Mucosa of gallbladder (tissue), 1 donor: ENCODE measurements around the gene KCNJ16. TPM values are rescaled to one million over a fixed set of nuclear protein-coding genes. Genes with fewer than 3 reads are reported as not detected.
"Not testable (repeated sequence)": the region's sequence is repeated elsewhere in the genome, so short reads cannot be mapped to it uniquely, and the experiment has no call there.

Source experiments
- DNase-seq: peaks from one replicate; pipeline ENCODE4 v3.0.0-alpha.2; 2020; ENCODE audit warnings: low spot score
- total RNA-seq: library from RNA; stranded (reverse); gene quantifications from one replicate; pipeline ENCODE4 v1.2.1, GENCODE V29; 2021
- donor health status: DM: no; HTN: no; CAD: no.

The KCNJ16 gene
- total RNA-seq, result 93.9 TPM

DNA sequence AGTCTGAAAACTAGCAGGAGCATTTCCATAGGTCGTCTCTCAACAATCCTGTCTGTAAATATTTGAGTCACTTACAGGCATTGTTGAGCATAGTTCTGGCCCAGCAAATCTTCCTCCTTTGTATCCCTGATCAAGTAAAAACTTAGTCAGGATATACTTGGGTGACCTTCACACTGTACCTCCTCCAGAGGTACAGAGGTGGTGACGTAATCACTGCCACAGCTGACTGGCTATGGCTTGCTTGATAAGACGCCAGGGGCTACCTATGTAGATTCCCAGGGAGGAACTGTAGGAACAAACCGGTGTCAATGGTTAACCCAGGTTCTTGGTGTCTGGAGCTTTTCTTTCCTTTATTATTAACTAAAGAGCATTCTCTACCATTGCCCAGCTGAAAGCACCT is at the start of gene KCNJ16:
Gene KCNJ16 (plus strand): TSS at position 270 of the 400 bp plus-strand sequence. CDS start 56,863 bp downstream, outside the sequence.
- peak; percentile 92 for DNase-seq

DNA sequence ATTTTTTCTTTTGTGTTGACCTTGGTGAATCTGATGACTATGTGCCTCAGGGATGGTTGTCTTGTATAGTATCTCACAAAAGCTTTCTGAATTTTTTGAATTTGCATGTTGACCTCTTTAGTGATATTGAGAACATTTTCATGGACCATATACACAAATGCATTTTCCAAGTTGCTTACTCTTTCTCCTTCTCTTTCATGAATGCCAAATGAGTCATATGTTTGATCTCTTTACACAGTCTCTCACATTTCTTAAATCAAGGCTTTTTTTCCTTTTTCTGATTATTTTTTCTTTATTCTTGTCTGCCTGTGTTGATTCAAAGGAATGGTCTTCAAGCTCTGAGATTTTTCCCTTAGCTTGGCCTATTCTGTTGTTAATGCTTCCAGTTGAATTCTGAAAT is 46.6 kb upstream of the KCNJ16 start:
- DNase-seq, result no peak

DNA sequence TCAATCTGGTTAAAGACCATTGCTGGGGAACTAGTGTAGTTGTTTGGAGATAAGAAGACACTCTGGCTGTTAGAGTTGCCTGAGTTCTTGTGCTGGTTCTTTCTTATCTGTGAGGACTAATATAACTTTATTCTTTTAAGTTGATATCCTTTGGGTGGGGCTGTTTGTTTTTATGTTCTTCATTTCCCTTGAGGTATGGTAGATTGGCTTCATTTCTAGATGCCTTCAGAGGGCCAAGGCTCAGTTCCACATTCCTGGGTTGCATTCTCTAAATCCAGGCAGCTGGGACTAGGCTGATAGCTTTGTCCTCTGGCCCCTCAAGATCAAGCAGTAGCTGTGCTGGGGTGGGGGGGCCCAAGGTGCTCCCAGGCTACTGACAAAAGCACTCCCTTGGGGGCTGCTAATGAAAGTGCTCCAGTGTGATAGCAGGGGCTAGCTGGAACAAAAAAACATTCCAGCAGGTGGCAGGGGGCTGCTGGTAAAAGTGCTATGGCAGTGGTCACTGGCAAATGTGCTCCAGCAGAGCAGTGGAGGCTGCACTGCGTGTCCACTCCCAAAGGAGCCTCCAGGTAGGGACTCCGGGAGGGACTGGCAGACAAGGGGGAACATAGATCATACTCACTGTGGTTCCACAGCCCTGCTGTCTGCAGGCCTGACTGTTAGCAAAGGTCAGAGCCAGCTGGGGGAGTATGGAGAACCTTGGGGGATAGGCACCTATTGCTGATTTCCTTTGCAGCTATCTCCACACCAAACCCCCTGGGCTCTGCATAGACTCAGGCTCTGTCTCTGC is 45.9 kb upstream of the KCNJ16 start:
- no peak for DNase-seq

DNA sequence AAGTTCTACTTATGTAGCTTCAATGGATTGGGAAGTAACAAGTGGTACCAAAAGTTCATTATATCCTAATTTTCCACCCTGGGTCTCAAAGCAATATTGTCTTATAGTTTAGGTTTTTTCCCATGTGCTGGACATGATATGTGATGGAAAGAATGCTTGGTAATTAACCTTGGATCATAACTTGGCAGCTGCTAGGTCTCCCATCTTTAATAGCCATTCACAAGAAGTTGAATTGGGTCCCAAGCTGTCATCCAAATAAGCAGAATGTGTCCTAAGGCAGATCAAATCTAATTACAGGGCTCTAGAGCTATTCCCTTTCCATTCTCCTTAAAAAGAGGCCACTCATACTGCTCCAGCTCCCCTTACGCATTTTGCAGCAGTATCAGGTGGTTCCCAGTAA is 44.7 kb upstream of the KCNJ16 start:
- no peak for DNase-seq

DNA sequence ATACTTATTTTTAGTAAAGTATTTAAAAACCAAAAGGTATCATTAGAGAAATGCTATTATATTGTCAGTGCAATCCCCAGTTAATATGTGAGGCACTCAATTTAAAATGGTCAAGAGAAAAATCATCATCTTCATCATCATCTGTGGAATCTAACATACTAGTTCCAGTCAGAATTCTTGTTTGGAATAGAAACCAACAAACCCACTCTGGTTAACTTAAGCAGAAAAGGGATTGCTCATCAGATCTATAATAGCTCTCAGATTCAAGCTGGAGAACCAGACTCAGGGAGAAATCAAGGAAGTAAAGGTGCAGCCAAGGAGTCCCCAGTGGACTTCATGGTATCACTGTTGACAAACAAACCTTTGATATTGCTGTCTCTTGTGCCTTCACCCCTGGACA is 43.7 kb upstream of the KCNJ16 start:
- no peak for DNase-seq

DNA sequence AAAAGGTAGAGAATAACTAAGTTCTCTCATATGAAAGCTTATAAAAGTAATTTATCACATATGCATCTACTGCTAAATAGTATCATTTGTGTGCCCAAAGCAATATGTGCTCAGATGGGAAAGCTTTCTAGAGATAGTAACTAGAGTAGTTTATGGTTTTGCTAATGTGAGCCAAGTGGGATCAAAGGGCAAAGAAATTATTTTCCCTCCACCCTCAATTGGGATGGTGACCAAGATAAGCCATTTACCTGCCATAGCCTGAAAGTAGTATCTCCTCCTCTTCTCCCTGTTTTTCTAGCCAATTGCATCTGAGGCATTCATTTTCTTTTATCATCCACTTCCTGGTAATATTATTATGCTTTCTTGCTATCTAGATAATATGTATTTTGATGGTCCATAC is 41.9 kb upstream of the KCNJ16 start:
- no peak for DNase-seq

DNA sequence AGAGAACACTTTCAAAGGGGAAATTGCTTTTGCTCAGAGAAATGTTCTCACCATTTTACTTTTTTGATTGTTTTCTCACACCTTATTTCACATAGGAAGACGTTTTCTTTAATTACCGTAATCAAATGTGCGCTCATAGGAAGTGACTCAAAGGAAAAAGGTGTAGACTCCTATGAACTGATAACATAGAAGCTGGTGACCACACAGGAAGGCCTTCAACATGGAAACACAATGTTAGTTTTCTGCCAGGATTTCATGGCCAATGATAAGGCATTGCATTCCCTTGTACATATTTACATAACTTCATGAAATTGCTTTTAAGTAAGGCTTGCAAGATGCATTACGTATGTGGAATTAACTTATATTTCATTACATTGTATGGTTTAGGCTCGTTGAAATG is 40.9 kb upstream of the KCNJ16 start:
- DNase-seq, result no peak

DNA sequence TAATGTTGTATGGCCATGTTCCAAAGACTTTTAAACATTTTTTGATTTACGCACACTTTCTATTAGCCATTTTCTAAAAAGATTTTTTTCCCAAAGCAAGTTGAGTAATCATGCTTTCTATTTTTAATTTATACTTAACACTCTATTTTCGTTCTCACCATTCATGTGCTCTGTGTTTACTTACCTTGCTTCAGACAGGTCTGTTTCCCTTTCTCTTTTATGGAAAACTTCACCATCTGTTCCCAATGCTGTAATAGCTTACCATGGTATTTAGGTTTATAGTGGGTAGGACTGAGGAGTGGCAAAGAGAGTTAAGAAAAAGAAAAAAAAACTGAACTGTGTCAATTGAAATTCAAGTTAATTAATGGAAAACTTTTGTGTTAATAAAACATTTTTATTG is 37.5 kb upstream of the KCNJ16 start:
- no peak for DNase-seq

DNA sequence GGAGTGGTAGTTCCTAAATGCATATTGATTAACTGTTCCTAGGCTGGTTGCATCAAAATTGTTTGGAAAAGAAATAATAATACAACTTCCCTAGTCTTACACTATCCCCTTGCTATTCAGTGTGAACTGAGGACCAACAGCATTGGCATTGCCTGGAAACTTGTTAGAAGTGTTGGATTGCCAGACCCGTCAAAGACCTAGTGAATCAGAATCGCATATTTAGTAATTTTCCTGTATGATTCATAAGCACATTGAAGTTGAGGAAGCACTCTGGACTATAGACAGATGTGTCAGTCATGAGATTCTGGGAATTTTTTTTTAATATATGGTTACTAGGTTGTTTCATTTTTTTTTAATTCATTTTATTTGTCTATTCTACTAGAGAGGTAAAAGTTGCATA is 34.7 kb upstream of the KCNJ16 start:
- DNase-seq, result no peak

DNA sequence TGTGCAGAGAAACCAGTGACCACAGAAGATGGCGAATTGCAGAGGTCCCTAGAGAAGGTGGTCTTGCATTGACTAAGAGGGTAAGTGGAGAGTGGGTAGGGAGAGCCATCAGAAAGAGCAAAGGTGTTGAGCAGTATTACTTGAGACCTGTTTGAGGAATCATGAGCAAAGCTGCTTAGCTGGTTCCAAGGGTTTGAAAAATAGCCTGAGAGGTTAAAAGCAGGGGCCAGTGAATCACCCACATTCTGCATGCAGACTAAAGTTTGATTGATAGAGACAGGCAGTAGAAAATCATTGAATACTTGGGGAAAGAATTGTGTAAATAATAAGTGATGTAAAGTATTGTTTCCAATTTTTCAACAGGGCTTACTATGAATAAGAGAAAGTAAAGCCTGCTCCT is 34.0 kb upstream of the KCNJ16 start:
- DNase-seq, result no peak

DNA sequence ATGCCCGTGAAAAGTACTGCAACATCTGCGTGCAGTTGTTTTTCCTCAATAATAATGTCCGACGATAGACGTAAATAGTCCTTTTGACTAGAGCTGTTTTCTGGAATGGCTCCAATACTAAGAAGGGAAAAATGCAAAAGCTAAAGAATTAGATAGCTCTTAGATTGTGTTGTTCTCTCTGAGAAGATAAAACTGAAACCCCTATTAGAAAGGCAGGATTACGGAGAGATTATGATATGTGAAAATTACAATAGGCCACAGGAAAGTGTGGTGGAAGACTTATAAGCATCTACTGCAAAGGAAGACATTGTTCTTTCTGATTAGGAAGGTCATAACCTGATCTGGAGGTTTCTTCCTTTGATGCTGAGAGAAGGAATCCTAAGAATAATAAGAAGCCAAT is 33.5 kb upstream of the KCNJ16 start:
- DNase-seq, result no peak

DNA sequence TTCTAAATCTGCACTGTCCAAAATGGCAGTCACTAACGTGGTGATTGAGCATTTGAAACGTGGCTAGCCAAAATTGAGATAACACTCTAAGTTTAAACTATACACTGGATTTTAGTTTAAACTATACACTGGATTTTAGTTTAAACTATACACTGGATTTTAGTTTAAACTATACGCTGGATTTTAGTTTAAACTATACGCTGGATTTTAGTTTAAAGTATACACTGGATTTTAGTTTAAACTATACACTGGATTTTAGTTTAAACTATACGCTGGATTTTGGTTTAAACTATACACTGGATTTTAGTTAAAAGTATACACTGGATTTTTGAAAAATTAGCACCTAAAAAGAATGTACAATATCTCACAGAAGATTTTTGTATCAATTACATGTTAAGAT is 29.2 kb upstream of the KCNJ16 start:
- DNase-seq, result not testable (repeated sequence)

DNA sequence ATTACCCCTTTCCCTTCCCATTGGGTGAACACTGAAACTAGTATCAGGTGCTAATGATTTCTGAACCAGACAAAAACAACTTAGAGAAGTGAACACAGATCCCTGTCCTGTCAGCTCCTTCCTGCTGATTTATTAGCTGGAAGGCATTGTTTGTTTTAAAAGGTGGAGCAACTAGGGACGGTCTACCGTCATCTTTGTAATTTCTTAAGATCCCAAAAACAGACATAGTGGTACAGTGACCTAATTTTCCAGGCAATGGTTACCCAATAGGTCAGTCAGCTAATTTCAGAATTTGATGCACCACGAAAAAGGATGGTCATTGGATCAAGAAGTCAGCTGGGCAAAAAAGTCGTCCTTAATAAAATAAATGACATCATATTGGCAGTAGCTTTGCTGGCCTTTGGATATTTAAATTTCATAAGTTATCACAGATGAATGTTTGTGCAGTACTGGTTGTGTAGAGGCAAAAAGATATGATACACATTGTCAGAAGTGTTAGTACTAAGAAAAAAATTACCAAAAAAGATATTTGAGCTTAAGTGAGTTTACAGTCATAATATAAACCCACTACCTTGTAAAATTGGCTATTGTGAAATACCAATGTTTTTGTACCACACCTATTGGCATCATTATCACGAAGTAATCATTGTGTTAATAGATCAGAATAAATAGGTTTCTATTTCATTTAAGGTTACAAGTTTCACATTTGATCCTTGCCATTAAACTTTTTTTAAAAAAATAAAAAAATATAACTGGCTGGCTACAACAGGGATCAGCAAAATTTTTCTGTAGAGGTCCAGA is 27.2 kb upstream of the KCNJ16 start:
- no peak for DNase-seq

DNA sequence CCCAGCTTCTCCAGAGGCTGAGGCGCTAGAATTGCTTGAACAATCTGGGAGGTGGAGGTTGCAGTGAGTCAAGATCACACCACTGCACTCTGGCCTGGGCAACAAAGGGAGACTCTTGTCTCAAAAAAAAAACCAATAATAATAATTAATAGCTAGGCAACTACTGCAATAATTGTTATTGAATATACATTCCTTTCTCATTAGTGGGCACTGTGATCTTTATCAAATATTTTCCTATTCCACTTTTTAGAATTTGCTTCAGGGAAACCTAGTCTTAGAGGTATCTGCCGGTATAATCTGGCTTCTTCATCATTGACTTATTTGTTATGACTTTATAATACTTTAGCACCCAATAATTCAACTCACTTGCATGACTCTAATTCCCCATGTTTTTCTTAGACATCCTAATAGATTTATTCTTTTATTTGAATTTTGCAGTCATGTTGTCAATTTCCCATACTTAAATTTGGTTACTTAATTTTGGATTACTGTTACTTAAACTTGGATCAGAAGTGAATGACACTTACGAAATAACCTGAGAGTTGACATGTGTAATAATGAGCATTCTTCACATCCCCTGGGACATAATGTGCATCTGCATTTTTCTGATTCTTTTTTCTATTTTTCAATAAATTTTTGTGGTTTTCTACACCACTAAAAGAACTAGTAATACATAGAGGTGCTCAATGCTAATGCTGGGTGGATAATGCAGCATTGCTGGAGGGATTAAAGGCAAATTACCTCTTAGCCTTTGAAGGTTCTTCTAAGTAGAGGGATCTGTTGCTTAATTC is 25.0 kb upstream of the KCNJ16 start:
- DNase-seq, result no peak

DNA sequence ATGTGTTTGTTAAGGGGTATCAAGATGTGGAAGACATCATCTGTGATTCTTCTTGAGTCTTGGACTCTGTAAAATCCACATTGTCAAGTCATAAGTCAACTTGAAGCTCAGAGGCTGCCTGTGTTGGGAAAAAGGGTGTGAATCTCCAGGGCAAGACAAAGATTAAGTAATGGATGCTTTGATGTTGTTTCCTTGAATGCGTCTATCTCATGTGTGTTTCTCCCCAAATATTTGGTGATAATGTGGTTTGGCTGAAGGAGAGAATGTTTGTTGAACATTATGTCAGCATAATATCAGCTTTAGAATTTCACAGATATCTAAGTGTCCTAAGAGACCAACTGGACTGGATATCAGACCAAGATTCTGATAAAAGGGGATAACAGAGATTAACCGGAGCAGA is 24.1 kb upstream of the KCNJ16 start:
- no peak for DNase-seq

DNA sequence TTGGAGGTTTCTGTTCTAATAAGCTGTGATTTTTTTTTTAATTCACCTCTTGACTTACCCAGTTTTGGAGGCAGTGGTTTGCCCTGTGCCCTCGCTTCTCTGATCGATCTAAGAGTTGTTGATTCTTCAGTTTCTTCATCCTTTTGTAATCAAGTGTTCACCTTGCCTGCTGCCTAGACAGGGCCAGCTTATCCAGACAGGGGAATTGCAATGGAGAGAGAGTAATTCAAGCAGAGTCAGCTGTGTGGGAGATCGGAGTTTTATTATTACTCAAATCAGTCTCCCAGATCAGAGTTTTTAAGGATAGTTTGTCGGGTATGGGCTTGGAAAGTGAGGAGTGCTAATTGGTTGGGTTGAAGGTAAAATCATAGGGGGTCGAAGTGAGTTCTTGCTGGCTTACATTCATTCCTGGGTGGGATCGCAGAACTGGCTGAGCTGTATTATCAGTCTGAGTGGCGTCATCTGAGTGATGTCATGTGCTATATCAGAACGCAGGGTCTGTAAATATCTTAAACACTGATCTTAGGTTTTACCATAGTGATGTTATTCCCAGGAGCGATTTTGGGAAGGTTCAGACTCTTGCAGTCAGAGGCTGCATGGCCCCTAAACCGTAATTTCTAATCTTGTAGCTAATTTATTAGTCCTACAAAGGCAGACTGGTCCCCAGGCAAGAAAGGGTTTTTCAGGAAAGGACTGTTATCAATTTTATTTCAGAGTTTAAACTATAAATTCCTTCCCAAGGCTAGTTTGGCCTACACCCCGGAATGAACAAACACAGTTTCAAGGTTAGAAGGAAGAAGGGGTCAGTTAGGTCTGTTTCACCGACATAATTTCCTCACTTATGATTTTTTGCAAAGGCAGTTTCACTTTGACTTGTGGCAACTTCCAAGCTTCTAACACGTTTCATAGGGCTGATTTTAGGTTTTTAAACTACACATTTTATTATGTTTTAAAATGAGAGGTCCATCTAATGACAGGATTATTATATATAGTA is 21.5 kb upstream of the KCNJ16 start:
- no peak for DNase-seq

DNA sequence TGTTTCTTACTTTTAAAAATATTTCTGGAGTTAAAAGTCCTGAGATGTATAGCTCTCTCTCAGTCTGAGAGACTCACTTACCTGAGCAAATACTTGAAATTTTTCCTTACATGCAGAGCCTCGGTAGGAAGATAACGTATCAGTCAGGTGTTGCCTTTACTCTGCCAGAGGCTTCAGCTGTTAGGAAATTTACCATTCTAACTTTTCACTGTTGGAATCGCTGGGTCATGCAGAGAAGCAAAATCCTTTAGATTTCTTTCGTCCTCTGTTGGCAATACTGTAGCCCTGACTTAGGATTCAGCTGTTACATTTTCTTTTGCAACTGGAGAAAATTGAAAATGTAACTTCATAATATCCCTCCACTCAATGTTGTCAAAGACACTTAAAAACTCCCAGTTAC is 20.0 kb upstream of the KCNJ16 start:
- no peak for DNase-seq

DNA sequence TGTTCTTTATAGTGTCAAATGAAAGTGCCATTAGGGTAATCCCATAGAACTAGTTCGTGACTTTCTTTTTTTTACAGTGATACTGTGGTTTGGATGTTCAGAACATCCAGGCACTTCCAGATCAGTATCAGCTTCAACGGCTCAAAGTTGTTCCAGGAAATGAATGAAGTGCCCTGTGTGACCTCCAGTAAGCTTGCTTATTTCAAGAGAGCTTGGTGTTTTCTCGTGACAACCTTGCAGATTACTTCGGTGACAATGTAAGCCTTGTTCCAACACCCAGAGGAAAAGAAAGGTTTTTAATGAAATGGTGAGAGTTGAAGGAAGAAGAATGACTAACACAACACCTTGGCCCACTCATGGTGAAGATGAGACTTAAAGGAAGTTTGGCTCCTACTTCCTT is 16.0 kb upstream of the KCNJ16 start:
- no peak for DNase-seq

DNA sequence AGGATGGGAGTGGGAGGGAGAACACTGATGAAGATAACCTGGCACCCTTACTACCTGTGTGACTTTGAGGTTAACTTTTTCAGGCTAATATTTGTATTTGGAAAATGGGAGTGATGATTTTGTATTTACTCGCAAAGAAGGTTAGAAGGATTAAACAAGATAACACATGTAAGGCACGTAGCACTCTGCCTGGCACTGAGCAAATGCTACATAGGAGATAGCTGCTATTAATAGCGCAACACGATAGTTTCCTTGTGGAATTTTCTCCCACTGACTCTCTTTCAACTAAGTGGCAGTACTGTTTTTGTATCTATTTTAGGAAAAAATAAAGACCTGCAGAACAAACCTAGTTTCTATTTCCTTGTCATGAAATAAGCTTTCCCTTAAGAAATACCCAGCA is 15.4 kb upstream of the KCNJ16 start:
- DNase-seq, result no peak

DNA sequence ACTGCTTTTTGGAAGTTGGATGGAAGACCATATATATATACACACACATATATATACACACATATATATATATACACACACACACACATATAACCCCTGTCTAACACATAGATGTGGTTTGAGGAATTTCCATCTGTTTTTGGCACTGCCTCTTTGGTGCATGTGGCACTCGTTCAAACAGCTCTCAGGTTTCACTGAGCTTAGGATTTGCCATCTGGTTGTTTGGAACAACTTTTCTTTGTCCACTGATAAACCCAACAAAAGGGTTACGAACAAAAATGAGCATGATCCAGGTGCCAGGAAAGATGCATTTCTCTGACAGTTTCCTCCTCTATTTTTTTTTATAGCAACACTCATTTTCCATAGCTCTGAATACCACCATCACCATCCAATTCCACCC is 14.6 kb upstream of the KCNJ16 start:
- no peak for DNase-seq

DNA sequence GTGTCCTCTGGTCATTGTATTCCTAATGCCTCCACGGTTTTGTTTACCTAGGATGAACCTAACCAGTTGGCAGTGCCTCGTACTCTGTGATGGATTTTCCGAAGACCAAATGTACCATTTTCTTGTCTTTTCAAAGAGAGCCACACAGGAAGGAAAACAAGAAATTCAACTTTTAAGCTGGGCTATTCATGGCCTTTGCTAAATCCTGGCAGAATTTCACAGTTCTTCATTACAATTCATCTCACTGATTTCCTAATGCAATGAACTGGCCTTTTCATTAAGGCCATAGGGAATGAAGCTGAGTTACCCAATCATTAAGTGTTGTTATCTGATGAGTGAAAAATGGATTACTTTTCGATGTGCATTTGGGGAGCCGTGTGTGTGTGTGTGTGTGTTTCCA is 7.9 kb upstream of the KCNJ16 start:
- no peak for DNase-seq
